Fibroblast of skin of left biceps (primary cell): ENCODE results near the gene DLGAP4.

Experiments used
- DNase-seq, 2 experiments: peaks; one replicate each; pipeline ENCODE4 v3.0.0-alpha.2; 2013; ENCODE audit warnings: low read depth in 2 of 2

The DLGAP4 gene

DNA sequence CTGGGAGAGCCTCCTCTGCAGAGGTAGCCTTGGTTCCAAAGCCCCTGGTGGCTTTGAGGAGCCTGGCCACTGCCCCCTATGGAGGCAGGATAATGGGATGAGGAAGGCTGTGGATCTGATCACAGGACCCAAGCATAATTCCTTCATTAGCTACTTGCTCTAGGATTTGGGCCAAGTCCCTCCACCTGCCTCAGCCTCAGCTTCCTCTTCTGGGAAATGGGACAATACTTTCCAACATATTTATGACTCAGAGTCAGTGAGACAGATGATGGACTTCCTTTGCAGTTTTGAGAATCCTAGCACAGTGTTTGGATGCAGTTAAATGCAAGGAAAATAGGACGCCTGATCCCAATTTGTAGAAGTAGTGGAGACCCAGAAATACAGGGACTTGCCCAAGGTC, 171.3 kb downstream of the DLGAP4 start:
- DNase-seq, result no peak

- DNase-seq, result no peak
Measured at GRCh38 chr20:36478137-36478905, 172.2 kb downstream of the DLGAP4 start.

- no peak for DNase-seq
Measured at GRCh38 chr20:36479938-36480337, 173.8 kb downstream of the DLGAP4 start.

DNA sequence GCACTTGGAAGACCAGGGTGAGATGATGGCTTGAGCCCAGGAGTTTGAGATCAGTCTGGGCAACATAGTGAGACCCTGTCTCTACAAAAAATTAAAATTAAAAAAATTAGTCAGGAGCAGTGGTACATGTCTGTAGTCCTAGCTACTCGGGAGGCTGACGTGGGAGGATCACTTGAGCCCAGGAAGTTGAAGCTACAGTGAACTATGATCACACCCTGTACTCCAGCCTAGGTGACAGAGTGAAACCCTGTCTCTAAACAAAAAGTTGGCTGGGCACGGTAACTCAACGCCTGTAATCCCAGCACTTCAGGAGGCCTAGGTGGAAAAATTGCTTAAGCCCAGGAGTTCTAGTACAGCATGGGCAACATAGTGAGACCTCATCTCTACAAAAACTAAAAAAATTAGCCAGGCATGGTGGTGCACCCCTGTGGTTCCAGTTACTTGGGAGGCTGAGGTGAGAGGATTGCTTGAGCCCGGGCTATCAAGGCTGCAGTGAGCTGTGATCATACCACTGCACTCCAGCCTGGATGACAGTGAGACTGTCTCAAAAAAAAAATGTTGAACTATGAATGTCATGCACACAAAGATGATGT, 174.4 kb downstream of the DLGAP4 start:
- no peak for DNase-seq

DNA sequence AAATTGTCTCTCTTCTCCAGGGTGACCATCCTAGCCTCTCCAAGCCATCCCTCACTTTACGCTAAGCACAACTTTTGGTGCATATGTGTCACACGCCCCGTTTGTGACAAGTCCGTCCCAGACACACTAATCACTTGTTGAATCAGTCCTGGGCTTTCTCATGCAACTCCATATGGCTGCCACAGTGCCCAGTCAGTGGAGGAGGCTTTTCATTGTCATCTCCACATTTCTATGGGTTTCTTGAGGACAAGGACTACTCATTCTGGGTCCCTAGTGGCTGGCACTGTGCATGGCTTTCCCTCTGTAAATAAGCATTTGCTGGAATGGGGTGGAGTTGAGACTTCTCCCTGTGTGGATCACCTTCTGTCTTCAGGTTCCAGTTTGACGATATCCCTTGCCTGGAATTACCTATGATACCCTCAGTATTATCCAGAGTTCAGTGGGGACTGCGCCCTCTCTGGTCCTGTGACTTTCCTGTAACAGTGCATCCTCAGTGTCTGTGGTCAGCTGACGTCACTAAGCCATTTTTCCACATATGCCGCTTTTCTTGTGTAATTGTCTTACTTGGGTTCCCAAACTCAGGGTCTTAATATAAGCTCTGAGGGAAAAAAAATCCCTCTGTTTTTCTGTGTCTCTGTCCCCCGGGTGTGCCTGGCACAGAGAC, 175.4 kb downstream of the DLGAP4 start:
- DNase-seq, result no peak

DNA sequence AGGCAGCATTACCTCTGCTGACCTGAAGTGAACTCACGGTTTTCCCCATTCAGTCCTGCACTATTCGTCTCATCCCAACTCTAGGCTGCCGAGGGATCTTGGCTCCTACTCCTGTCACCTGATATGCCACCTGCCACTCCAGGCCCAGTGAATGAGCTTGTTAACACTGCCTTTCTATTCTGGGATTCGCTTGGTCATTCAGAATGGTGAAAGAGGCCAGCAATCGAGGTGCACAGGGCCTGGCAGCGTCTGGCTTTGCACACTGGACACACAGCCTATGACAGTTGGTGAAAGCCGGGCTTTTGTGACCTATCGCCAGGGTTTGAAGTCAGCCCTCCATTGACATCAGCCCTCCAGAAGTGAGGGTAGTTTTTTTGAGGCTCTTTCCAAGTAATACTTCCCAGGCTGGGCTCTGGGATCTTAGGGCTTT, 175.9 kb downstream of the DLGAP4 start:
- no peak for DNase-seq

- no peak for DNase-seq
Measured at GRCh38 chr20:36483209-36483918, 177.2 kb downstream of the DLGAP4 start.

GRCh38 chr20:36483919-36484808, 178.0 kb downstream of the DLGAP4 start:
- no peak for DNase-seq

- no peak for DNase-seq
Measured at GRCh38 chr20:36485286-36485685, 179.1 kb downstream of the DLGAP4 start.

DNA sequence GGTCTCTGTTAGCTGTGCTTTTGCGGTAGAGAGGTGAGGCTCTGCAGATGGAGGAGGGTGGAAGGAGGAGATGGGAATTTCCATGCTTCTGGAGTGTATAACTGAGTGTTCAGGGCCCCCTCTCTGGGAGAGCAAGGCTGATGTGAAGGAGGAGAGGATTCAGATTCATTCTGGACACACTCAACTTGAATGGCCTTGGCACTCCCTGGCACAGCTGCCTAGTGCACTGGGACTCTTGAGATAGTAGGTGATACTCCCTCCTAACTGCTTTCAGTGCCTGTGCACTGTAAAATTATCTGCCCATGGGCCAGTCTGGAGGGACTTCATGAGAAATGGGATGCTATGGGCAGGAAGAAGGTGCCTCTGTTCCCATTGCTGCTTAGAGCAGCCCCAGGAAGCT, 180.9 kb downstream of the DLGAP4 start:
- no peak for DNase-seq

DNA sequence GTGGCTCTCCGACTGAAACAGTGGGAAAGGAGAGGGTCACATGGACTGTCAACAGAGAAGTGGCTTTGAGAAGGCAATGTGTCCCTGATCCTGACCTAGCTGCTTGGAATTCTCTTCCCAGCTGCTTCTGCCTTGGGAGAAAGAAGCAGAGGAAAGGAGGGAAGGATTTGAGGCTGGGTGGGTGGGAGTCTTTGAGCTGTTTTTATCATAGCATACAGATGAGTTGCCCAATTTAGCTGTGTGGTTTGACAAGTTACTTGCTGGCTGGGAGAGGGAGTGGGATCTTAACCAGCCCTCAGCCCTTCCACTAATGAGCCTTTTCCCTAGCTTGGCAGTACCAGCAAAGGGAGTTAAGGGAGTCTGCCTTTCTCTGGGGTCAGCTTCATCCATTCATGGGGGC, 184.1 kb downstream of the DLGAP4 start:
- DNase-seq, result no peak

- DNase-seq, result no peak
Measured at GRCh38 chr20:36491901-36492617, 185.9 kb downstream of the DLGAP4 start.

GRCh38 chr20:36493051-36493800, 187.1 kb downstream of the DLGAP4 start:
- no peak for DNase-seq

DNA sequence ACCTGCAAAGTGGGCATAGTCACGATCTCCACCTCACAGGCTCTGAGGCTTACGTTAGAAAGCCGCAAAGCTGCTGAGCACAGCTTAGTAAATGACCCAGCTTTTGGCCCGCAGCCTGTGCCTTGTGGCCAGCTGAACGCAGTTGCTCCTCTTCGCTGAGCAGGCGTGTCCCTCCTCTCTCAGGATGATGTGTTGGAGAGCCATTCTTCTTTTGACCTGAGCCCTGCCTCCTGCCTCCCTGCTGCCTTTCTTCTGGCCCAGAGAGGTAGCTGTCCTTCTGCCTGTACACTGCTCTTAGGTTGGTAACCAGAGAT, 187.6 kb downstream of the DLGAP4 start:
- no peak for DNase-seq

- DNase-seq, result no peak
Measured at GRCh38 chr20:36496707-36497669, 190.8 kb downstream of the DLGAP4 start.

DNA sequence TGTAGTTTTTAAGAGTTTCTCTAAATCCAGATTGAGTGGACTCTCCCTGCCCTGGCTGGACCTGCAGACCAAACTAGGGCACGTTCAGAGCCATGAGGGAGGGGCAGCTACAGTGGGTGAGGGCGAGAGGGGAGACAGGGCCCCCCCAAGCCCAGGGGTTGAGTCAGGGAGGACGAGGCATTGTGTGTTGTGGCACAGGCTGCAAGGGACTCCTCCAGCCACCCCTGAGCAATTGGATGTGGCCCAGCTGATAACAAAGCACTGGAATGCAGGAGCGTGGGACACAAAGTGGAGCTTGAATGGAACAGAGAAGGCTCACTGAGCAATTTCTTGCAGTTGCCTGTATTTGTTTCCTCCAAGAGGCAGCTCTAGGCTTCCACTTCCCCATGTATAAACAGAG, 191.7 kb downstream of the DLGAP4 start:
- DNase-seq, result no peak

DNA sequence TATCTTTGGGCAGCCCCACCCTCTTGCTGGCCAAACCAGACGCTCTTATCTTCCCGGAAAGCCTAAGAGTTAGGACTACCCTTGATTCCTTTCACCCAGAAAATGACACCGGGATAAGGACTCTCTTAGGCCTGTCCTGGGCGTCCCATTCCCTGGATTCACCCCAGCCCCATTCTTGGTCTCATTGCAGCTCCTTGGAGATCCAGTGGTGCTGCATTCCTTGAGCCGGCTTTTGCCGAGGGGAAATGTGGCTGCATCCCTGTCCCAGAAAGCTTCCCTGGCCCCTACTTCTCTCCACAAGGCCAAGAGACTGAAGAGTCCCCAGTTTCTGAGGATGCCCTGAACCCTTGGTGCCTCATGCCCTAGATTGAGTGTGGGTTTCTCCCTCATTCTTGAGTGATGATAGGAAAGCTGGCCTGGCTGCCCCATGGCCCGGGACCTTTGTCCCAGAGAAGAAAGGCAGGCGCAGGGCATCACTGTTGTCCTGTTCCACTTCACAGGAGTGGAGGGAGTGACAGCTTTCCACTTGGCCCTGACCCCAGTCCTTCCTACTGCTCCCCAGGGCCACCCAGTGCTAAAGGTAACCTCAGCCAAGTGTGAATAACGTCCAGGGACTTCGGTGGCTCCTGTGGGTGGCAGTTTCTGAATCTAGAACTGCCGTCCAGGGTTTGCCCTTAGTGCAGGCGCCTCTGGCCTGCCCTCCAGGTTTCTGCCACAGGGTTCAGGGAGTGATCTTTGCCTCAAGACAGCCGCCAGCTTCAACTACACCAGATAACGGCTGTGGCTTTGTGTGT, 192.4 kb downstream of the DLGAP4 start:
- DNase-seq, result no peak

GRCh38 chr20:36499211-36499610, 193.1 kb downstream of the DLGAP4 start:
- DNase-seq, result no peak
